Fibroblast of gingiva (primary cell): ENCODE results near the gene EIF2B1.
"Not testable (repeated sequence)": the region's sequence is repeated elsewhere in the genome, so short reads cannot be mapped to it uniquely, and the experiment has no call there.

ENCODE experiments used
- DNase-seq: peaks from one replicate; pipeline ENCODE4 v3.0.0-alpha.2; 2011; ENCODE audit warnings: low read depth

EIF2B1 gene

DNA sequence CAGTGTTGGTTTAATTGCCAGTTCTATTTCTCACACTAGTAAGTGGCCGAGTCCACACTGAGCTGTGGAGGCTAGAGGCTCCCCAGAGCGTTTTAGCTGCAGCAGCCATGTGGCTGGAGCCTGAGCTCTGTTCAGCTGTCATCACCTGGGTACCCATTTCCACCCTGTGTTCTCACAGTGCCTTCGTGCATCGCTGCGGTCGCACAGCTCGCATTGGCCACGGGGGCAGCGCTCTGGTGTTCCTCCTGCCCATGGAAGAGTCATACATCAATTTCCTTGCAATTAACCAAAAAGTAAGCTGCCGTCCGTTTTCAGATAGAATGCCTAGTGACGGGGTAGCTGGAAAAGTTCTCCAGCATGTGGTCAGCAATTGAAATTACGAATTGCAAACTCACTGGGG, 15.9 kb downstream of the EIF2B1 start:
- DNase-seq, result no peak

DNA sequence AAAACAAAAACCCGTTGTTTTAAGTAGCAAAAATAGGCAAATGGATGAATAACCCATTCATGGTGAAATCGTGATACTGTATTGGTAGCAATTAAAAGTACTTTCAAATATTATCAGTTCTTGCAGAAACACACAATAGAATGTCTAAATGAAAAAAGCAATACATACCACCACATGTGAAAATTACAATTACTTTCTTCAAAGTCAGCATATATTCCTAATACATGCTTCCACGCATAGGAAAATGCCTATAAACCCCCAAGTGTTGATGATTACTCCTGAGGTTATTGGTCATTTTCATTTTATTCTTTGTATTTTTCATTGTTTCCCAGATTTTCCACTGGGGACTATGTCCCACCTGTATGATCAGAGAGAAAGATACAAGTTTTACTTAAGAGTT, 16.3 kb downstream of the EIF2B1 start:
- DNase-seq, result no peak

DNA sequence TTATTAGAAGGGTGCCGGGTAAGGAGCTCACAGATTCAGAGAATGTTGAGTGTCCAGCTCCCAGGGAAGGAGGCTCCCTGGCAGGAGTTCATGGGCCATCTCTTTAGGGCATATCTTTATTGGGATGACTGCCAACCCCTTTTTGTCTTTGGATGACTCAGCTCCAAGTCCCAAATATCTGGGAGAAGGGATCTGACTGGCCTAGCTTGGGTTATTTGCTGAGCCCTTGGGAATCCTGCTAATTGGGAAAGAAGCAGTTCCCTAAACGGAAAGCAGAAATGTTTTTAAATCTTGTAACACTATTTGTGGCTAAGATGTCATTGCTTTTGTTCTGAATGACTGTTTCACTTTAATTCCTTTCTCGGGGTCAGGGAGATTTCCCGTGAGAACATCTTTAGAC, 19.0 kb downstream of the EIF2B1 start:
- peak; percentile 81 for DNase-seq

DNA sequence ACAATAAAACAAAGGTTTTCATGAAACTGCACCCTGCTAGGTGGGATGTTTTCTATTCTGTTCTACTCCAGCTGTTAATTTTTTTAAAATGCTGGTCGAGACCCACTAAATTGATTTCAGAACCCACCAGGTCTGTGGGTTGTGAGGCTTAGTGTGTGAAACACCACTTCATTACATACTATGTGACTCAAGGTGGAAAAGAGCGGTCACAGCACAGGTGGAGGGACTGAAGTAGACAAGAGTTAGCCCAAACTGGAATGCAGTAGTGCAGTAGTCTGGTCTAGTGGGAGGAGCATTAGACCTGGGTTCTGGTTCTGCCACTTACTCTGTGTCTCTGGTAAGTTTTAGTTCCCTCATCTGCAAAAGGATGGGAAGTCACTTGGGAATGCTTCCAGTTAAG, 19.4 kb downstream of the EIF2B1 start:
- DNase-seq, result no peak

DNA sequence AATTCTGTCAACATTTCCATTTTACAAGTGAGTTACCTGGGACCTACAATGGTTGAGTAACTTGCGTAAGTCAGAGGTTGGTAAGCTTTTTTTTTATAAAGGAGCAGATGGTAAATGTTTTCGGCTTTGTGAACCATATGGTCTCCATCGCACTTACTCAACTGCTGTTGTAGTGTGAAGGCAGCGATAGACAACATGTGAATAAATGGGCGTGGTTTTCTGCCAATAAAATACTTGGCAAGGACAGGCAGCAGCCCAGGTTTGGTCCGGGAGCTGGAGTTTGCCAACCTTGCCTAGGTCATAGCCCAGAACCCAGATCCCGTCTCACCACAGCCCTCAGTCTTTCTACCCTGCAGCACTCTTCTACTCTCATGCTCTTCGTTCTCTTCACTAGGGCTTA, 25.3 kb downstream of the EIF2B1 start:
- no peak for DNase-seq

DNA sequence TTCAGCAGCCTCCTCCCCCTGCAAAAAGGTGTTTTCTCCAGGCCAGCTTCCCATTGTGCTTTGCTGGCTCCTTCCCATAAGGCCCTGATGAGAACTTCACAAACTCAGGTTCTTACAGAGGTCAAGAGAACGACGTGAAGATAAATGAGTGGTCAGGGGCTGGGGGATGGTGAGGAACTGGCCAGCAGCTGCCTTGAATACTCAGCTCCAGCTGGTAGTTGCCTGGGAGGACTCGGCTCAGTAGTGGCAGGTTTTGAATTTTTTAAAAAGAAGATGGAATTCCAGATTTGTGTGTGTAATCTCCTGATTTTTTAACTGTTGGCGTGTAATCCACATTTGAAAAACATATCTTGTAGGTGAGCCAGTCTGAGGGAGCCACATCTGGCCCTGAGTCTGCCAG, 25.7 kb downstream of the EIF2B1 start:
- DNase-seq, result no peak

DNA sequence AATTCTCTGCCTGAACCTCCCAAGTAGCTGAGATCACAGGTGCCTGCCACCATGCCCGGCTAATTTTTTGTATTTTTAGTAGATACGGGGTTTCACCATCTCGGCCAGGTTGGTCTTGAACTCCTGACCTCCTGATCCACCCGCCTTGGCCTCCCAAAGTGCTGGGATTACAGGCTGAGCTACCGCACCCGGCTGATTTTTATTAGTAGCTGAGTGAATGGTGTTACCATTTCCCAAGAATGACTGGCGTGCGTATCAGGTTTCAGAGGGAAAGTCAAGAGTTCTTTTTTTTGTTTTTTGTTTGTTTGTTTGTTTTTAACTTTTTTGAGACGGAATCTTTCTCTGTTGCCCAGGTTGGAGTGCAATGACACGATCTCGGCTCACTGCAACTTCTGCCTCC, 30.0 kb downstream of the EIF2B1 start:
- DNase-seq, result not testable (repeated sequence)

DNA sequence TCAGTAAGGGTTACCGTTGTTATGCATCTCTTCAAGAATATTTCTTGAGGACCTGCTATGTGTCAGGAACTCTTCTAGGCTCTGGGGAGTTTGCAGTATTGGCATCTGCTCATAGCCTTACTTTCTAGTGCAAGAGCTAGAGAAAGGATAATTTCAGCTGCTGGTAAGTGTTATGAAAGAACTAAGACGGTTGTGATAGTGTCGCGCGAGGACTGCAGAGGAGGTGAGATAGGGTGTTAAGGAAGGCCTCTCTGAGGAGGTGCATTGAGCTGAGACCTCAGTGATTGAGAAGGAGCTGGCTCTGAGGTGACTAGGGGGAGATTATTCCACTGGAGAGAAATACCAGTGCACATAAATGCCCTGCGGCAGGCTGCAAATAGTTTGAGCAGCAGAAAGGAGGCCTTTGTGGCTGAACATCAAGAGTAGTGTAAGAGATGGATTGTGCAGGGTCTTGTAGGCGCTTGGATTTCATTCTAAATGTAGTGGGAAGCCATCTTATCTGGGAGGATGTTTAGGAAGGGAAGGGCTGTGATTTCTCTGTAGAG, 30.8 kb downstream of the EIF2B1 start:
- peak; percentile 30 for DNase-seq

DNA sequence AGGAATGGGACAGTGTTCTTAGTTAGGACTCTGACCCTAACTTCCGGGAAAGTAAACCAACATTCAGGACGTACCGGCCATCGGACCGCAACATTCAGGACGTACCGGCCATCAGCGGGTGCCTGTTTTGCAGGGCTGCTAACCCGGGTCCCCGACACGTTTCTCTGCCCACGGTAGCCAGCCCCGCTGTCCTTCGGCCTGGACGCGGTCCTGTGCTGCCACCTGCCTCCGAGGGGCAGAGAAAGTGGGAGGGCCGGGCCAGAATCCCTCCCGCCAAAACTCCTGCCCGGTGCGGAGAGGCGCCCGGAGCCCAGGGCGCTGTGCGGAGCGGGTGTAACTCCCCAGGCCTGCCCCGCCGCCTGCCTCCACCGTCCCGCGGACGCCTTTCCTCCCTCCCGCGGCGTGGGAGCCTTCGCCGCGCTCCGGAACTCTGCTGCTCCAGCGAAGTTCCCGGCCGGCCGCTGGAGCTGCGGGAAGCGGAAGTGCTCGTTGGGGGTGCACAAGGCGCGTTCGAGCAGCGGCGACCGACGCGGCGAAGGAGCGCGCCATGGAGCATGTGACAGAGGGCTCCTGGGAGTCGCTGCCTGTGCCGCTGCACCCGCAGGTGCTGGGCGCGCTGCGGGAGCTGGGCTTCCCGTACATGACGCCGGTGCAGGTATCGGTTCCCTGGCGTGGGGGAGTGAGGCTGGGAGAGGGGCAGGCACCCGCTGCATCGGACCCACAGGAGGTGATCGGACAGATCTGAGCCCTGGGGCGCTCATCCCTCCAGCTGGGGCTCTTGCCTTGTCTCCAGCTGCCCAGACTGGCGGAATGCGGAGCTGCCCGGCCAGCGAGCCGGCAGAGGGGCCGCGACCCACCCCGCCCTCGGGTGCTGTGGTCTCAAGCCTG, 31.6 kb downstream of the EIF2B1 start, which contains the start of gene DDX55:
TSS of gene DDX55 (plus strand) at position 498 of the 888 bp plus-strand sequence. CDS start at position 548, 50 bp downstream.
- DNase-seq, result peak; percentile 82

DNA sequence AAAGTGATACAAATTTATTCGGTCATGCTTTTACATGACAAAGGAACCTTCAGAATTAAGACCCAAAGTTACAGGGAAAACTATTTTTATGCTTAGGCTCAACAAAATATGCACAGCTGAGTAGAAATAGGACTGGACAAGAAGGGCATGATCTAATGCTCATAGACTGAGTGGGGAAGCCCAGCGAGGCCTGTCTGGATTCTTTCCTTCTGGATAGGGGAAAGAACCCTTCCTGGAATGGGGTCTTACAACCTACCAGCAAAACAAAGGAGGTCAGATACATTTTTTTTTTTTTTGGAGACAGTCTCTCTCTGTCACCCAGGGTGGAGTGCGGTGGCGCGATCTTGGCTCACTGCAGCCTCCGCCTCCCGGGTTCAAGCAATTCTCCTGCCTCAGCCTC, 33.8 kb downstream of the EIF2B1 start:
- DNase-seq, result no peak

DNA sequence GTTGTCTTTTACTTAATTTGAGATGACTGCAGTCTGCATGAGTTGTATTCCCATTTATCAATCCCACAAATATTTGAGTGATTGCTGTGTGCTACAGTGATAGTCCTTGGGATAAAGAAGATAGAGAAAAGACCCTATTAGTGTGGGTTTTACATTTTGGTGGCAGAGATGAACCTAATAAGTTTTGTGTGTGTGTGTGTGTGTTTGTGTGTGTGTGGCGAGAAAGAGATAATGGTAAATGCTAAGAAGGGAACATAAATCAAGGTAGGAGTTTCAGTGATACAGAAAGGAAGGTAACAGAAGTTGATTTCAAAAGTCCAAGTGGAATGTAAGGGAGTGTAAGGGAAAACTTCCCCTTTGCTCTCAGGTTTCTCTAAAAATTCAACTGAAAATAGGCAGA, 34.2 kb downstream of the EIF2B1 start:
- DNase-seq, result no peak

DNA sequence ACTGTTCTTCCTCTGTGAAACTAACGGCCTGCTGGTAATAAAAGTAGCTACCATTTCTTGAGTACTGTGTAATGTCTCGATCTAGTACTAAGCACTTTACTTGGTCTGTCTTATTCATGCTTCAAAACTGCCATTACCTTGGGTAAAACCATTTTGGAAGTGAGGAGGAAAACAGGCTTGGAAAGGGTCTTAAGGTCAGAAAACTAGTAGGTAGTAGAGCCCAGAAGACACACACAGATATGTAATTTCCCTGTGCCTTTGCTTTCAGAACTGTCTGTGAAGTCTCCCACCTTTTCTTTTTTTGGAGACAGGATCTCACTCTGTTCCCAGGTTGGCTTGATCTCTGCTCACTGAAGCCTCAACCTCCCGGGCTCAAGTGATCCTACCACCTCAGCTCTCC, 35.0 kb downstream of the EIF2B1 start:
- no peak for DNase-seq

DNA sequence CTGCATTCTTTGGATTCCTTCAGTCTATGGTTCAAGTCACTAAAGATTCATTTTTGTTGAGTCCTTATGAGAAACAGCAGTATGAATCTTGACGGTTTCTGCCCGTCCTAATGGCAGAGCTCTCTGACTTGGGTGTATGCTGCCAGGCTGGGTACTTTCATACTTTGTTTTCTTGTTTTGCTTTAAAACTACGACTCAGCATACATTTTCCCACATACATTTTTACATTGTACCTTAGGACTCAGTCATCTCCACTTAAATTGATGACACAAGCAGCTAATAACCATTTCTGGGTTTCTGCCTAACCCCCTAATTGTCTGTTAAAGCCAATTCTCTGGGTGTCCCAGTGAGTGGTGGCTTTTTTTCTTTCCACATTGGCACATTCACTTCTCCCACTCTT, 36.4 kb downstream of the EIF2B1 start:
- DNase-seq, result no peak

DNA sequence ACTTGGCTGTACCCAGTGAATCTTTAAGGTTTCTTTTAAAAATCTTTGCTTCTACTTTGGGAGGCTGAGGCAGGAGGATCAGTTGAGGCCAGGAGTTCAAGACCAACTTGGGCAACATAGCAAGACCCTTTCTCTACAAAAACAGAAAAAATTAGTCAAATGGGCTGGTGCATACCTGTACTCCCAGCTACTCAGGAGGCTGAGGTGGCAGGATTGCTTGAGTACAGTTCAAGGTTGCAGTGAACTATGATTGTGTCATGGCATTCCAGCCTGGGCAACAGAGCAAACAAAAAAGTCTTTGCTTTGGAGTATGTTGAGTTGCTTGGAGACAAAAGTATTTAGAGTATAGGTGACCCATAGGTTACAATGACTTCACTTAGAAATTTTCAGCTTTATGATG, 37.8 kb downstream of the EIF2B1 start:
- DNase-seq, result no peak

DNA sequence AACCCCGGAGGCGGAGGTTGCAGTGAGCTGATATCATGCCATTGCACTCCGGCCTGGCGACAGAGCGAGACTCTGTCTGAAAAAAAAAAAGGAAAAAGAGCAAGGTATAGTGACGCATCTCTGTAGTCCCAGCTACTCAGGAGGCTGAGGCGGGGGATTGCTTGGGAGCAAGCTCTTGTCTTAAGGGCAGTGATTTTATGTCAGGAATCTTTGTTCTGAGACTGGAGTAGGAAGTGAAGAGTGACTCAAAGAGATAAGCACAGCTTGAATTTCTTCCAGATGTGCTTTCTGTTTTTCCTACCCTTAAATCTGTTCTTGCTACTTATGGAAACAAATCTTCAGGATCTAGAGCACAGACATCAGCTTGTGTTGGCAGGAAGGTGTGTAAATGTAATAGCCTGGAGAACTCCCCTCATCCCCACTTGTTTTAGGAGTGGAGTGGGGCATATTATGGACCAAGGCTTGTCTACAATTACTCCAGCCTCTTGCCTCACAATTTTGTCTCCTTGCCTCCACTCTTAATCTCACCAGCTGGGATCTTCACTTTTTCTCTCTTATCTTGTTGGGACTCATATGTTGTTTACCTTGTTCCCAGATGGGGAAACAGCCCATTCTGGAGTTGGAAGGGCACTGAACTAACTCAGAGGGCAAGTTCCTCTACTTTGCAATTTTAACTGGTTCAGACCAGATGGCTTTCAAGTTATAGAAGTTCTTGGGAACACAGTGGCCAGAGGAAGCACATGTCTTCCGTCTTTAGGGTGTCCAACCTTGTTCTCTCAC, 41.6 kb downstream of the EIF2B1 start:
- no peak for DNase-seq

DNA sequence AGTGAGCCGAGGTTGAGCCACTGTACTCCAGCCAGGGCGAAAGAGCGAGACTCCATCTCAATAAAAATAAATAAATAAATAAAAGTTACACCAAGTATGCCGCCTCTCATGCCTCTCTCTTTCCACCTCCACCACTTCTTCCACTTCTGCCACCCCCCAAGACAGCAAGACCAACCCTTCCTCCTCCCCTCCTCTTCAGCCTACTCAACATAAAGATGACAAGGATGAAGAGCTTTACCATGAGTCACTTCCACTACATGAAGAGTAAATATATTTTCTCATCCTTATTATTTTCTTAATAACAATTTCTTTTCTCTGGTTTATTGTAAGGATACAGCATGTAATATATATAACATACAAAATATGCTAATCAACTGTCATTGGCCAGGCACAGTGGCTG, 52.7 kb downstream of the EIF2B1 start:
- no peak for DNase-seq

DNA sequence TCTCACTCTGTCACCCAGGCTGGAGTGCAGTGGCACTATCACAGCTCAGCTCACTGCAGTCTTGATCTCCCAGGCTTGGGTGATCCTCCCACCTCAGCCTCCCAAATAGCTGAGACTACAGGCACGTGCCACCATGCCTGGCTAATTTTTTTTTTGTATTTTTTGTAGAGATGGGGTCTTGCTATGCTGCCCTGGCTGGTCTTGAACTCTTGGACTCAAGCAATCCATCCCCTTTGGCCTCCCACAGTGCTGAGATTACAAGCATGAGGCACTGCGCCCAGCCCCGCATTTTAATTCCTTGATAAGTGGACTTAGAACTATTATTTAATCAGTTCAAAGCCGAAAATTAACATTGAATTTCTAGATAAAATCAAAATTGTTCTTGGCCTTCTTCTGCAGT, 54.7 kb downstream of the EIF2B1 start:
- DNase-seq, result not testable (repeated sequence)

DNA sequence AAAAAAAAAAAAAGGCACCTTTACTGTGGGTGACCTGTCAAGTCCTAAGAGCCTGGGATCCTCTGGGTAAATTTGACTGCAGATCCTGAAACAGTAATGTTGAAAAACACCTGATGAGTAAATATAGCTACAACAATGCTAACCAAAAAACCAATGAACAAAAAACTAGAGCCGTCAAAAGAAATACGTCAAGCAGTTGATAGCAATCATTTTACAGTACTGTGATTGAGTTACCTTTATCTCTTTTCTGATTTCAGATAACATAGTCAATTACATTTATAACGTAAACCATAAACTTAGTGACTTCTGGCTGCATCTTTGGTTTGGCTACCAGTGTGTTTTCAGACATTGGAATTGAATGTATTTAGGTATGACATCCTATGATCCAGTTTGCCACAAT, 55.2 kb downstream of the EIF2B1 start:
- no peak for DNase-seq

DNA sequence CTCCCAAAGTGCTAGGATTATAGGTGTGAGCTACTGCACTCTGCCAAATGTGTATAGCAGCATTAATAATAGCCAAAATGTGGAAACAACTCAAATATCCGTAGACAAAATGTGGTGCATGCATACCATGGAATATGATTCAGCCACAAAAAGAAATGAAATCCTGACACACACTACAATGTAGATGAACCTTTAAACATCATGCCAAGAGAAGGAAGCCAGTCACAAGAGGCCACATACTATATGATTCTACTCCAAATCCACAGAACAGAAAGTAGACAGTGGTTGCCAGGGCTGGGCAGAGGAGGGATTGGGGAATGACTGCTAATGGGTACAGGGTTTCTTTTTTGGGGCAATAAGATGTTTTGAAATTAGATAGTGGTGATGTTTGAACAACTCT, 56.9 kb downstream of the EIF2B1 start:
- peak; percentile 65 for DNase-seq

DNA sequence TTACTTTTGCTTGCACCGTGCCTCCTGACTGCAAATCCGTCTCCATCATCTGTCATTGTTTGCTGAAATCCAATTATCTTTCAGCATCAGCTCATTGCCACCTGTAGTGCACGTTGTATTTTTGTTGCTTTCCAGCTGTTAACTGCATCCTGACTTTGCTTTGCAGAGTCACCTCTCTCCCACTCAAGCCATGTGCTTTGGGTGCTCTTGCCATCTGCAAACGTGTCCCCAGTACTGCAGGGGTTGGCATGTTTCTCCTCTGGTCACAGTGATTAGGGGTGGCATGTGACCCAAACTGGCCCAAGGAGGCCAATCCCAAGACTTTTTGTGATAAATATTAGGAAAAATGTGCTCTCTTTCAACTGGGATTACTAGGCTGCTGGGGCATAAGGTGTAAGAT, 59.6 kb downstream of the EIF2B1 start:
- no peak for DNase-seq

DNA sequence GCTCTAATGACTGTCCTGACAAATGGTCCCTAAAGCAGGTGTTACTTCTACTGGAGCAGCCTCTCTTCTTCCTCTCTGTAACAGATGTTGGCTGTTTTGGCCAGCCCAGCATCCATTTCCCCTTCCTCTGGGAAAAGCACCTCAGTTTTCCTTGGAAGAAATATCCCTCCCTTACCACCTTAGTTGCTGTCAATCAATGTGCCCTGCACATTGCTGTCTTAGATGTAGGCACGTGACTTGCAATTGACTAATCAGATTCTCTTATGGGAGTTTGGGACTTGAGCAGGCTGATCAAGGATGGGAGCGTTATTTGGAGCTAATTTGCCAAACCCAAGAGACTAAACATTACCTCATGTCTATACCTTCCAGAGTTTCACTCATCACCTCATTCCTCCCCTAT, 61.1 kb downstream of the EIF2B1 start:
- DNase-seq, result no peak

DNA sequence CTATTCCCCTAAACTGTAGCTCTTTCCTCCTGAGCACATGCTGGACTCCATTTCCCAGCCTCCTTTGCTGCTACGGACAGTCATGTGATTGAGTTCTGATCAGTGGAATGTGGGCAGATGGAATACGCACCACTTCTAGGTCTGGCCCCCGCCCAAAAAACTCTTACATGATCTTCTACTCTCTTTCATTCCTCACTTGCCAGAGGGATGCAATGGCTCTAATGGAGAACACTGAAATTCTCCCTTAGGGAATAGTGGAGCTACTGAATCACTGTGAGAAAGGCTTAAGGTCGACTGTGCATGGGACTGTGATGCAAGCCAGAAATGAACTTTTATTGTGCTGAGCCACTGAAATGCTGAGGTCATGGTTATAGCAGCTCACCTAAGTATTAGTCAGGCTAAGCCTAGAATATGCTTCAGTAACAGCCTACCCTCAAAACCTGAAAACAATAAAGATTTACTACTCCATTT, 62.1 kb downstream of the EIF2B1 start:
- DNase-seq, result peak; percentile 97
